ENCODE measurements around the gene ZNF219.

ZNF219 gene

DNA sequence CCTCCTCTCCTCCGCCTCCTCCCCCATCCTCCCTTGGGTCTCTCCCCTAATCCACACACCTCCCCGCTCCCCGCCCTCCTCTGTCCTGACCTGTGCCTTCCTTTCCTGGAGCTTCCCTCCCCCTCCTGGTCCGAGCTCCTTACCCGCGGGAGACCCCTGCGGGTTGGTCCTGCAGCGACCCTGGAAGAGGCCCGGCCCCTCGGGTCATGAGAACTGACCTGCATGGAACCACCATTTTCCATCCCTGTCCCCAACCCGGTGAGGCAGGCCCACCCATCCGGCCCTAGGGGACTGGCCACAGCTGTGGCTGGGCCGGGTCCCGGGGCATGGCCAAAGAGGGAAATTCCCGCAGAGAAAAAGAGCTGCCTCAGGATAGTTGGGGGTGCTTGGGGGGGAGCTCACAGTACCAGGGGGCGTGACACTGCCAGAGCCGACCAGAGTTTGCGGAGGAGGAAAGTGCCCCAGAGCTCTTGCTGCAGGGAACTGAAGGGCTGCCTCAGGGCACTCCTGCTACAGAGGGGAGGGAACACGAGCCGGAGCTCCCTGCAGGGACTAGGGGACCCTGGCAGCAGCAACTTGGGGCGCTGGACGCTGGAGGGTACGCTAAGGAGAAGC, 27.7 kb downstream of the ZNF219 start:
- Histone ChIP-seq H3K27me3 (peaks cover 12% of the 10 kb centered on the region), H3K4me1 (peaks cover 14% of the 10 kb centered on the region), H3K9me3 (no peaks in the 10 kb centered on the region), H3K4me3 (ENCODE audit: low read depth, low read length) (peak overlapping the region; percentile 84), H3K36me3 (peaks cover 8% of the 10 kb centered on the region)
- peak; percentile 52 for DNase-seq
- TF ChIP-seq, protein P1, sequence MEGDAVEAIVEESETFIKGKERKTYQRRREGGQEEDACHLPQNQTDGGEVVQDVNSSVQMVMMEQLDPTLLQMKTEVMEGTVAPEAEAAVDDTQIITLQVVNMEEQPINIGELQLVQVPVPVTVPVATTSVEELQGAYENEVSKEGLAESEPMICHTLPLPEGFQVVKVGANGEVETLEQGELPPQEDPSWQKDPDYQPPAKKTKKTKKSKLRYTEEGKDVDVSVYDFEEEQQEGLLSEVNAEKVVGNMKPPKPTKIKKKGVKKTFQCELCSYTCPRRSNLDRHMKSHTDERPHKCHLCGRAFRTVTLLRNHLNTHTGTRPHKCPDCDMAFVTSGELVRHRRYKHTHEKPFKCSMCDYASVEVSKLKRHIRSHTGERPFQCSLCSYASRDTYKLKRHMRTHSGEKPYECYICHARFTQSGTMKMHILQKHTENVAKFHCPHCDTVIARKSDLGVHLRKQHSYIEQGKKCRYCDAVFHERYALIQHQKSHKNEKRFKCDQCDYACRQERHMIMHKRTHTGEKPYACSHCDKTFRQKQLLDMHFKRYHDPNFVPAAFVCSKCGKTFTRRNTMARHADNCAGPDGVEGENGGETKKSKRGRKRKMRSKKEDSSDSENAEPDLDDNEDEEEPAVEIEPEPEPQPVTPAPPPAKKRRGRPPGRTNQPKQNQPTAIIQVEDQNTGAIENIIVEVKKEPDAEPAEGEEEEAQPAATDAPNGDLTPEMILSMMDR (IDR thresholded peaks at IDR 0.05; ENCODE audit: low read depth, low read length), result no peak

DNA sequence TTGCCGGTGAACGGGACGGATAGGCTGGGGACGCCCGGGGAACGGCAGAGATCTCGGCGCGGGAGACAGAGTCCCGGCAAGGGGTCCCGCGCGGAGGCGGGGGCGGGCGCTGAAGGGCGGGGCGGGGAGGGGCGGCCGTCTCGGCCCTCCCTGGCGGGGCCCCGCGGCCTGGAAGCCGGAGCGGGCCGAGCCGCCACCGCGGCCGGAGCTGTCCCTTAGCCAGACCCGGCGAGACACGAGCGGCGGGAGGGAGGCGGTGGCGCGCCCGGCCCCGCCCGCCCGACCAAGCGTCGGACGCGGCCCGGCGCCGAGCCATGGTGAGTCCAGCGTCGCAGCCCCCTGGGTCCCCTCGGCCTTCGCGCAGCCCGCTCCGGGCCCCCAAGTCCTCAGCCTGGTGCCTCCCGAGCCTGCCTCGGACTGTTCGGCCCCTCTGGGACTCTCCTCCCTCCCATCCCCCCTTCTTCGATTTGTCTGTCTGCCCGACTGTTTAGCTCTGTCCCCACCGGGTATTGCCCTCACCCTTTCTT, 28.3 kb downstream of the ZNF219 start, which contains the start of gene ARHGEF40:
Gene ARHGEF40 (plus strand): TSS at position 222 of the 527 bp plus-strand sequence. CDS start 93 bp downstream, at position 315.
- TF ChIP-seq, protein P1 (IDR thresholded peaks at IDR 0.05; ENCODE audit: low read depth, low read length), result no peak
- H3K9me3 ChIP-seq, result no peaks in the 10 kb centered on the region
- DNase-seq, result peak; percentile 70
- peaks cover 2% of the 10 kb centered on the region for H3K36me3 ChIP-seq
- H3K4me3 ChIP-seq (ENCODE audit: low read depth, low read length), result peak within 1 kb of the TSS; percentile 84
- peaks cover 12% of the 10 kb centered on the region for H3K27me3 ChIP-seq
- H3K4me1 ChIP-seq, result peaks cover 12% of the 10 kb centered on the region; the same call in 1 of the 2 replicates

DNA sequence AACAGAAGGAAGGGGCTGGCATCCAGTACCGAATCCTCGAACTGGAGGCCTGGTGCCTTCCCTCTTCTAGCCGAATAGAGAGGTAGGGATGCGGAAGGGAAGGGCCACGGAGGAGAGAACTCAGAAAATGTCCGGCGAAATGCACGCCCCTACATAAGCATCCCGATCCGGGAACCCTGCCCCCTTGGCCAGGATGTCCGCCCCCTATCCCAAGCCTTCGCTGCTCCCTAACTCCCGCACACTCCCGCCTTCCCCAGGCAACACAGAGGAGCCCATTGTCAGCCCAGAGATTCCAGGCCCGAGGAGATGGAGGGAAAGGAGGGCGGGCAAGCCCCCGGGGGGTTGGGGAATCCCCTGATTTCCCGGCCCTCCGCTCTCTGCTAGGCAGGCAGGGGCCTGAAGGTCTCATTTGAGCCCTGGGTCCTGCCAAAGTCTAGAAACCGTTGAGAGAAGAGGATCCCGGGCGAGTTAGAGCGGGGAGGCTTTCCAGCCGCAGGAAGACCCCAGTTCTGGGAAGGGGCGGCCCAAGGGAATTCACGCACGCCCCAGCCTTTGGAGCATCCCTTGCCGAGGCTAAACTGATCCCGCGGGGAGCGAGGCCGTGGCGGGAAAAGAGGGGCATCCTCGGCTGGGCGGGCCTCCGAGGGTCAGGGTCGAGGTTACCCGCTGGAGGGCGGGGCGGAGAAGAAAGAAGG, 28.9 kb downstream of the ZNF219 start:
- Histone ChIP-seq H3K4me1 (peaks cover 12% of the 10 kb centered on the region; the same call in 1 of the 2 replicates), H3K9me3 (no peaks in the 10 kb centered on the region), H3K4me3 (ENCODE audit: low read depth, low read length) (peak overlapping the region; percentile 84), H3K36me3 (no peaks in the 10 kb centered on the region; the same call in 1 of the 2 replicates), H3K27me3 (peaks cover 12% of the 10 kb centered on the region)
- TF ChIP-seq, protein P1 (IDR thresholded peaks at IDR 0.05; ENCODE audit: low read depth, low read length), result no peak
- DNase-seq, result peak; percentile 33

DNA sequence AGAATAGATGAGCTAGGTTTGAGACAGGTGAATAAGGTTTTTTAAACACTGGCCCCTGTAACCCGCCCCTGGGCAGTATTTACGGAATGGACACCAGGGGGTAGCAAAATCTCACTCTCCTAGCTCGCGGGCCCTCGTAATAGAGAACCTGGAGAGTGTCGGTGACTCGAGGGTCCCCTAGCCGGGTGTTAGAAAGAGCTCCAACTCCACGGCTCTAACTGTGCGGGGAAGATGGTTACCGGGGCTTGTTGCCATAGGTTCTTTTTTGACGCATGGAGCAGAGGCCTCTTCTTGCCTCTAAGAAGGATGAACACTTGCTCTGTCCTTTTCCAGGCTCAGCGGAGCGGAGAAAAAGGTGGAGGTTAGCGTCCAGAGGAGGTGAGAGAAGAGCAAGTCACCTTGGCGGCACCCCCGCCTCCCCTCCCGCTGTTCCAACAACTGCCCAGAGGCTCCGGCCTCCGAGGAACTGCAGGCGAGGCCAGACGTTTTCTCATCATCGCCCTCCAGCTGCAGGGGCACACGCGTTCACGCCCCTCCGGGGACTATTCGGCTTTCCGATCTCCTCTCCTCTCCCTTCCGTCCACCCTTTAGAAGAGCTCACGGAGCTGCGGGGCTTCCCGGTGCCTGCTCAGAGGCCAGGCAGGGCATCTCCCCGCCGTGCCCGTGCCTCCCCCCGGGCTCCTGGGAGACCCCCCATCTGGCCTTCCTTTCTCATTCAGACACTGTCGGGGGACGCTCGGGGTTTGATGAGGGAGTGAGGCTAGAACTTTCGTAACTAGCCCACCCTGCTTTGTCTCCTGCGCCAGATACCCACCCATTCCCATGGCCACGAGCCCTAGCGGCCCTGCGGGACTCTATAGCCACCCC, 29.7 kb downstream of the ZNF219 start:
- H3K9me3 ChIP-seq, result no peaks in the 10 kb centered on the region
- TF ChIP-seq, protein P1 (IDR thresholded peaks at IDR 0.05; ENCODE audit: low read depth, low read length), result peak; percentile 79
- peak; percentile 74 for DNase-seq
- H3K27me3 ChIP-seq, result peaks cover 12% of the 10 kb centered on the region
- no peaks in the 10 kb centered on the region; the same call in 1 of the 2 replicates for H3K36me3 ChIP-seq
- H3K4me1 ChIP-seq, result peaks cover 12% of the 10 kb centered on the region; the same call in 1 of the 2 replicates
- H3K4me3 ChIP-seq (ENCODE audit: low read depth, low read length), result peak overlapping the region; percentile 84

DNA sequence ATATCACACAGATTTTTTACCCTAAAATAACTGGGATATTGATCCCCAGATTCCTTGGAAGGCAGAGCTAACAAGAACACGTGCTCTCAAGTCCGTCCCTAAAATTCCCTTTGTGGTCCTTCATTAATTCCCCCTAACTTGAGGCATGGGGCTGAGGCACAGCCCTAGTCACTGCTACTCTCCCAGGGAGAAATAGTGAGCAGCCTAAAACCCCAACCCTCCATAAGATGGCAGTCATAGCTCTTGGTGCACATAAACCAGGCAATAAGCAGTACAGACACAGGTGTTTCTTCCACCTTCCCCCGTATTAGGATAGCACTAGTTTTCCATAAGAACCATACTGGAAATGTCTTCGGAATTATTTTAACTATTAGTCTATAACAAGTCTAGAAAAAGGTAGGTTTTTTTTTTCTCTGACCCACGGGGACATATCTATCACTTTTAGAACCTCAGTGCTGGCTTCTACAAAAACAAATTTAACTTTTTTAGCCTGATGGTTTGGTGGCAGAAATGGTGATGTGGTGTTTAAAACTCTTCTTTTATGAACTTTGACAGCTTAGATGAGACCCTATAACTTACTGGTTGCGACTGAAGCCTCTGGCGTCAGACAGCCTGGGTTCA, 31.5 kb downstream of the ZNF219 start:
- H3K4me3 ChIP-seq (ENCODE audit: low read depth, low read length), result no peak overlapping the region
- H3K36me3 ChIP-seq, result no peaks in the 10 kb centered on the region
- TF ChIP-seq, protein P1 (IDR thresholded peaks at IDR 0.05; ENCODE audit: low read depth, low read length), result peak; percentile 55
- H3K27me3 ChIP-seq, result peaks cover 12% of the 10 kb centered on the region
- H3K9me3 ChIP-seq, result no peaks in the 10 kb centered on the region
- peaks cover 9% of the 10 kb centered on the region; the same call in 1 of the 2 replicates for H3K4me1 ChIP-seq
- no peak for DNase-seq

Measured in BE2C (cell line).